Measurements from ENCODE around the gene ZNF41.

ZNF41 gene

GRCh38 chrX:47460561-47460960, 22.5 kb downstream of the ZNF41 start:
- H3K4me2 ChIP-seq (ENCODE audit: insufficient read depth, low read length), result no peak overlapping the region
- TF ChIP-seq EZH2 (IDR thresholded peaks at IDR 0.05; ENCODE audit: borderline replicate concordance, low read depth, low read length, severe bottlenecking) (no peak), CTCF (IDR thresholded peaks at IDR 0.05; ENCODE audit: borderline replicate concordance, extremely low read depth, low read length, poor library complexity, severe bottlenecking) (no peak)
- no peaks in the 10 kb centered on the region for H4K20me1 ChIP-seq (ENCODE audit: insufficient read depth, low read length)
- no peak overlapping the region for H2AFZ ChIP-seq (ENCODE audit: low read depth, low read length)
- no peak overlapping the region for H3K4me3 ChIP-seq (ENCODE audit: low read depth in 1 of 2, low read length in 2 of 2)
- no peak for DNase-seq
- H3K4me1 ChIP-seq (ENCODE audit: insufficient read depth, low read length), result no peaks in the 10 kb centered on the region
- no peaks in the 10 kb centered on the region for H3K79me2 ChIP-seq (ENCODE audit: insufficient read depth, low read length)
- H3K27ac ChIP-seq (ENCODE audit: low read length), result no peak overlapping the region
- H3K36me3 ChIP-seq (ENCODE audit: insufficient read depth, low read length), result peaks cover 18% of the 10 kb centered on the region
- no peaks in the 10 kb centered on the region for H3K27me3 ChIP-seq (ENCODE audit: insufficient read depth, low read length, poor library complexity)
- H3K9me3 ChIP-seq (ENCODE audit: insufficient read depth, low read length, severe bottlenecking), result no peaks in the 10 kb centered on the region
- ATAC-seq (ENCODE audit: insufficient read depth, low read depth), result no peak
- no peak overlapping the region for H3K9ac ChIP-seq (ENCODE audit: low read depth, low read length)

- Histone ChIP-seq H3K4me1 (ENCODE audit: insufficient read depth, low read length) (no peaks in the 10 kb centered on the region), H3K27me3 (ENCODE audit: insufficient read depth, low read length, poor library complexity) (no peaks in the 10 kb centered on the region), H3K36me3 (ENCODE audit: insufficient read depth, low read length) (peaks cover 20% of the 10 kb centered on the region), H3K79me2 (ENCODE audit: insufficient read depth, low read length) (no peaks in the 10 kb centered on the region), H4K20me1 (ENCODE audit: insufficient read depth, low read length) (no peaks in the 10 kb centered on the region), H3K9ac (ENCODE audit: low read depth, low read length) (no peak overlapping the region), H3K4me3 (ENCODE audit: low read depth in 1 of 2, low read length in 2 of 2) (no peak overlapping the region), H3K27ac (ENCODE audit: low read length) (no peak overlapping the region), H2AFZ (ENCODE audit: low read depth, low read length) (no peak overlapping the region), H3K4me2 (ENCODE audit: insufficient read depth, low read length) (no peak overlapping the region), H3K9me3 (ENCODE audit: insufficient read depth, low read length, severe bottlenecking) (no peaks in the 10 kb centered on the region)
- DNase-seq (no peak), ATAC-seq (ENCODE audit: insufficient read depth, low read depth) (no peak)
- TF ChIP-seq EZH2 (IDR thresholded peaks at IDR 0.05; ENCODE audit: borderline replicate concordance, low read depth, low read length, severe bottlenecking) (no peak), CTCF (IDR thresholded peaks at IDR 0.05; ENCODE audit: borderline replicate concordance, extremely low read depth, low read length, poor library complexity, severe bottlenecking) (no peak)
Observed at GRCh38 chrX:47458528-47458927, 24.5 kb downstream of the ZNF41 start.

GRCh38 chrX:47456080-47456479, 26.9 kb downstream of the ZNF41 start:
- no peaks in the 10 kb centered on the region for H3K9me3 ChIP-seq (ENCODE audit: insufficient read depth, low read length, severe bottlenecking)
- no peak overlapping the region for H2AFZ ChIP-seq (ENCODE audit: low read depth, low read length)
- no peak overlapping the region for H3K9ac ChIP-seq (ENCODE audit: low read depth, low read length)
- no peak overlapping the region for H3K4me2 ChIP-seq (ENCODE audit: insufficient read depth, low read length)
- no peaks in the 10 kb centered on the region for H4K20me1 ChIP-seq (ENCODE audit: insufficient read depth, low read length)
- no peaks in the 10 kb centered on the region for H3K27me3 ChIP-seq (ENCODE audit: insufficient read depth, low read length, poor library complexity)
- no peak for TF ChIP-seq EZH2 (IDR thresholded peaks at IDR 0.05; ENCODE audit: borderline replicate concordance, low read depth, low read length, severe bottlenecking)
- no peak for TF ChIP-seq CTCF (IDR thresholded peaks at IDR 0.05; ENCODE audit: borderline replicate concordance, extremely low read depth, low read length, poor library complexity, severe bottlenecking)
- ATAC-seq (ENCODE audit: insufficient read depth, low read depth), result no peak
- DNase-seq, result no peak
- H3K36me3 ChIP-seq (ENCODE audit: insufficient read depth, low read length), result peaks cover 32% of the 10 kb centered on the region
- no peaks in the 10 kb centered on the region for H3K79me2 ChIP-seq (ENCODE audit: insufficient read depth, low read length)
- H3K27ac ChIP-seq (ENCODE audit: low read length), result no peak overlapping the region
- H3K4me1 ChIP-seq (ENCODE audit: insufficient read depth, low read length), result no peaks in the 10 kb centered on the region
- no peak overlapping the region for H3K4me3 ChIP-seq (ENCODE audit: low read depth in 1 of 2, low read length in 2 of 2)

GRCh38 chrX:47452112-47452511, 30.9 kb downstream of the ZNF41 start:
- Histone ChIP-seq H3K9me3 (ENCODE audit: insufficient read depth, low read length, severe bottlenecking) (peaks cover 5% of the 10 kb centered on the region), H3K4me2 (ENCODE audit: insufficient read depth, low read length) (no peak overlapping the region), H2AFZ (ENCODE audit: low read depth, low read length) (no peak overlapping the region), H3K9ac (ENCODE audit: low read depth, low read length) (no peak overlapping the region), H3K27me3 (ENCODE audit: insufficient read depth, low read length, poor library complexity) (no peaks in the 10 kb centered on the region), H3K4me1 (ENCODE audit: insufficient read depth, low read length) (no peaks in the 10 kb centered on the region), H4K20me1 (ENCODE audit: insufficient read depth, low read length) (no peaks in the 10 kb centered on the region), H3K27ac (ENCODE audit: low read length) (no peak overlapping the region), H3K36me3 (ENCODE audit: insufficient read depth, low read length) (peaks cover 61% of the 10 kb centered on the region), H3K4me3 (ENCODE audit: low read depth in 1 of 2, low read length in 2 of 2) (no peak overlapping the region), H3K79me2 (ENCODE audit: insufficient read depth, low read length) (no peaks in the 10 kb centered on the region)
- TF ChIP-seq EZH2 (IDR thresholded peaks at IDR 0.05; ENCODE audit: borderline replicate concordance, low read depth, low read length, severe bottlenecking) (no peak), CTCF (IDR thresholded peaks at IDR 0.05; ENCODE audit: borderline replicate concordance, extremely low read depth, low read length, poor library complexity, severe bottlenecking) (no peak)
- DNase-seq (no peak), ATAC-seq (ENCODE audit: insufficient read depth, low read depth) (no peak)

All from DND-41 (cell line).